Endothelial cell of umbilical vein (primary cell): ENCODE results near the gene ERBB4. TPM values are rescaled to one million over a fixed set of nuclear protein-coding genes. Genes with fewer than 3 reads are reported as not detected.

Experiments
- BruUV-seq: library from RNA; stranded (reverse); fragments of 400-500 nt; replicated peaks from 2 replicates; lab custom pipeline; 2021; lab: Mats Ljungman, UMichigan
- CTCF ChIA-PET: fragments of 300-600, 350-600 bp; sonication (Branson Sonifier 250); formaldehyde crosslinking; loops from one replicate; lab custom pipeline; 2021; ENCODE audit warnings: antibody characterized with exemption, inconsistent platforms; lab: Charles Lee
- POLR2A ChIA-PET: fragments of 300-600, 350-600 bp; sonication (Branson Sonifier 250); formaldehyde crosslinking; loops from one replicate; lab custom pipeline; 2021; ENCODE audit warnings: antibody characterized with exemption, inconsistent platforms; lab: Charles Lee
- DNase-seq: peaks from one replicate; pipeline ENCODE4 v3.0.0-alpha.2; 2011; ENCODE audit warnings: low read depth, low spot score
- FAIRE-seq: peaks from 2 replicates; lab custom pipeline; 2011; peaks lifted over from hg19 to GRCh38; lab: Jason Lieb, UNC
- H2AFZ ChIP-seq: 2 replicates; pipeline ENCODE4 v1.6.0; 2012; ENCODE audit warnings: low read depth, low read length, control low read depth, inconsistent platforms
- H3K27ac ChIP-seq: 2 replicates; pipeline ENCODE4 v1.5.1; 2011; ENCODE audit warnings: low read depth, mild to moderate bottlenecking, control low read depth, low read length, moderate library complexity; ENCODE audit not compliant: insufficient read depth
- H3K27me3 ChIP-seq, 2 experiments: 2 replicates each; pipeline versions ENCODE4 v1.6.0 to v1.6.1; 2011; ENCODE audit warnings: low read length in 2 of 2, mixed read lengths in 1 of 2; ENCODE audit not compliant: control insufficient read depth in 2 of 2, insufficient read depth in 2 of 2
- H3K36me3 ChIP-seq, 2 experiments: 2 replicates in 1 of 2; 3 replicates in 1 of 2; pipeline ENCODE4 v1.5.1; 2011; ENCODE audit warnings: low read length in 2 of 2, mild to moderate bottlenecking in 1 of 2, moderate library complexity in 1 of 2; ENCODE audit not compliant: control insufficient read depth in 2 of 2, insufficient read depth in 2 of 2; ENCODE audit errors: extremely low read depth in 1 of 2
- H3K4me1 ChIP-seq: 3 replicates; pipeline ENCODE4 v1.5.1; 2011; ENCODE audit warnings: mild to moderate bottlenecking, low read length; ENCODE audit not compliant: control insufficient read depth, insufficient read depth; ENCODE audit errors: extremely low read depth
- H3K4me2 ChIP-seq: 2 replicates; pipeline ENCODE4 v1.6.1; 2011; ENCODE audit warnings: low read length, control low read depth, mixed read lengths; ENCODE audit not compliant: insufficient read depth
- H3K4me3 ChIP-seq, 3 experiments: fragments of 200-600 bp in 1 of 3; sonication (generic), shearing (Covaris generic) in 1 of 3; replicated peaks in 1 of 3; 2 replicates each; pipeline ENCODE4 v1.5.1; 2011 to 2016; ENCODE audit warnings: control low read depth in 3 of 3, low read length in 3 of 3, mild to moderate bottlenecking in 2 of 3, inconsistent platforms in 1 of 3, low read depth in 1 of 3, moderate library complexity in 1 of 3; ENCODE audit not compliant: insufficient read depth in 1 of 3
- H3K79me2 ChIP-seq: 2 replicates; pipeline ENCODE4 v1.6.0; 2012; ENCODE audit warnings: low read length, inconsistent platforms; ENCODE audit not compliant: control insufficient read depth, insufficient read depth
- H3K9ac ChIP-seq: replicated peaks from 2 replicates; pipeline ENCODE3; 2011; ENCODE audit warnings: low read length, control low read depth; ENCODE audit not compliant: insufficient read depth; ENCODE audit errors: extremely low read depth
- H3K9me1 ChIP-seq: replicated peaks from 3 replicates; pipeline ENCODE4 v1.6.0; 2011; ENCODE audit warnings: mild to moderate bottlenecking, low read length; ENCODE audit not compliant: control insufficient read depth, insufficient read depth; ENCODE audit errors: extremely low read depth
- H3K9me3 ChIP-seq: replicated peaks from 2 replicates; pipeline ENCODE4 v1.5.1; 2012; ENCODE audit warnings: low read length, inconsistent platforms; ENCODE audit not compliant: control insufficient read depth, insufficient read depth
- H4K20me1 ChIP-seq: replicated peaks from 2 replicates; pipeline ENCODE3; 2011; ENCODE audit warnings: mild to moderate bottlenecking, low read length; ENCODE audit not compliant: control insufficient read depth, insufficient read depth; ENCODE audit errors: extremely low read depth
- CTCF ChIP-seq, 2 donors: IDR thresholded peaks; 1 replicate in 1 of 2; 2 replicates in 1 of 2; pipeline ENCODE4 v1.5.1; 2011; ENCODE audit warnings: low read length in 2 of 2, mild to moderate bottlenecking in 2 of 2, moderate library complexity in 2 of 2, control low read depth in 1 of 2, inconsistent platforms in 1 of 2, low read depth in 1 of 2; ENCODE audit not compliant: insufficient read depth in 1 of 2; ENCODE audit errors: extremely low read depth in 1 of 2
- EZH2 ChIP-seq: IDR thresholded peaks from 2 replicates; pipeline ENCODE4 v1.6.1; 2012; ENCODE audit warnings: borderline replicate concordance, low read depth, mild to moderate bottlenecking, moderate library complexity, low read length, inconsistent platforms; ENCODE audit not compliant: severe bottlenecking
- FOS ChIP-seq: IDR thresholded peaks from 2 replicates; pipeline ENCODE4 v1.6.1; 2011; ENCODE audit warnings: mild to moderate bottlenecking, low read length, moderate library complexity, borderline replicate concordance; ENCODE audit not compliant: insufficient read depth
- GATA2 ChIP-seq: IDR thresholded peaks from 2 replicates; pipeline ENCODE4 v1.7.0; 2011; ENCODE audit warnings: low read depth, mild to moderate bottlenecking, moderate library complexity, mixed read lengths, low read length; ENCODE audit not compliant: insufficient read length, insufficient read depth
- JUN ChIP-seq: IDR thresholded peaks from 2 replicates; pipeline ENCODE4 v1.6.1; 2011; ENCODE audit warnings: borderline replicate concordance, low read depth; ENCODE audit not compliant: insufficient read length, insufficient read depth
- MYC ChIP-seq: IDR thresholded peaks from one replicate; pipeline ENCODE4 v1.6.1; 2011; ENCODE audit warnings: mild to moderate bottlenecking, low read depth, low read length
- POLR2A ChIP-seq: IDR thresholded peaks from 2 replicates; pipeline ENCODE4 v1.6.1; 2012; ENCODE audit warnings: low read depth, mild to moderate bottlenecking, control low read depth, low read length
- POLR2AphosphoS5 ChIP-seq: IDR thresholded peaks from 2 replicates; pipeline ENCODE4 v1.6.1; 2012; ENCODE audit warnings: low read depth, mild to moderate bottlenecking, control low read depth, low read length, moderate library complexity; ENCODE audit not compliant: insufficient read depth
- dilution Hi-C: fragments of 300-500 bp; cut with MboI; formaldehyde crosslinking; loops from one replicate; pipeline ENCODE4 v1.15.0; 2019; ENCODE audit warnings: low sequenced_read_pairs; ENCODE audit not compliant: extremely low pct_ligation_motif_present
- intact Hi-C: fragments of 100-400 bp; cut with micrococcal nuclease; formaldehyde crosslinking; loops from one replicate; pipeline ENCODE4 v1.10.0; 2022
- polyA plus RNA-seq, 4 experiments: library from polyadenylated mRNA; depleted of rRNA in 3 of 4; stranded (reverse) in 3 of 4; unstranded in 1 of 4; fragments of >200 nt; gene quantifications; 2 replicates each; pipeline versions ENCODE4 v1.2.1 to v1.2.3, GENCODE V29; 2011 to 2012; ENCODE audit warnings: missing spikeins in 1 of 4
- total RNA-seq: library from RNA; stranded (reverse); gene quantifications from 2 replicates; pipeline ENCODE4 v1.2.3, GENCODE V29; 2021
- TF ChIP-seq, protein P1 (sequence below): IDR thresholded peaks from 2 replicates; pipeline ENCODE4 v1.6.1; 2011; ENCODE audit not compliant: insufficient read depth, insufficient read length

The ERBB4 gene
- total and polyA plus RNA-seq, 2 donors (not counting 3 experiments of a cell fraction or from before 2014, with no cell fraction given) = 0.01 to 0.27 TPM

DNA sequence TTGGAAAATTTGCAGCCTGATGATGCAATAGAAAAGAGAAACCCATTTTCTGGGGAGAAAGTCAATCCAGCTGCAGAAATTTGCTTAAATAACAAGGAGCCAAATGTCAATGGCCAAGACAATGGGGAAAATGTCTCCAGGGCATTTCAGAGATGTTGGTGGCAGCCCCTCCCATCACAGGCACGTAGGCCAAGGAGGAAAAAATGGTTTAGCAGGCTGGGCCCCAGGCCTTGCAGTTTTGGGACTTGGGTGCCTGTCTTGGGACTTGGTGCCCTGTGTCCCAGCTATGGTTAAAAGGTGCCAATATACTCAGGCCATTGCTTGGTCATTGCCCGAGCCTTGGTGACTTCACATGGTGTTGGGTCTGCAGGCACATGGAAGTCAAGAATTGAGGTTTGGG lies 368.2 kb downstream of the ERBB4 start:
- Histone ChIP-seq H3K9ac (no peak overlapping the region), H2AFZ (no peak overlapping the region), H3K27me3 (no peaks in the 10 kb centered on the region), H4K20me1 (no peaks in the 10 kb centered on the region), H3K9me1 (no peaks in the 10 kb centered on the region), H3K79me2 (no peaks in the 10 kb centered on the region), H3K4me1 (peaks cover 15% of the 10 kb centered on the region), H3K4me3 (no peak overlapping the region), H3K36me3 (no peaks in the 10 kb centered on the region), H3K4me2 (no peak overlapping the region), H3K9me3 (no peaks in the 10 kb centered on the region), H3K27ac (no peak overlapping the region)
- dilution Hi-C loops (no loop called here), intact Hi-C loops (no loop called here)
- no TSS peak for BruUV-seq
- ChIA-PET CTCF (no interaction called here), POLR2A (no interaction called here)
- TF ChIP-seq EZH2 (no peak), JUN (no peak), CTCF (IDR thresholded peaks at IDR 0.05; ENCODE audit: extremely low read depth in 1 of 2, insufficient read depth in 1 of 2, low read depth in 1 of 2, low read length in 2 of 2) (no peak), FOS (no peak), POLR2A (no peak), MYC (no peak), GATA2 (no peak), POLR2AphosphoS5 (no peak)
- TF ChIP-seq, protein P1, sequence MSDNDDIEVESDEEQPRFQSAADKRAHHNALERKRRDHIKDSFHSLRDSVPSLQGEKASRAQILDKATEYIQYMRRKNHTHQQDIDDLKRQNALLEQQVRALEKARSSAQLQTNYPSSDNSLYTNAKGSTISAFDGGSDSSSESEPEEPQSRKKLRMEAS = no peak
- DNase-seq (no peak), FAIRE-seq (no peak)
